Pancreas (tissue), 10 donors: ENCODE data around the gene COPG2. TPM values are rescaled to one million over a fixed set of nuclear protein-coding genes. Genes with fewer than 3 reads are reported as not detected.

Experiments
- ATAC-seq, 4 donors: fragments of 200-7000 bp; cut with Tn5 transposase; one replicate each; pipeline versions ENCODE4 v1.8.0 to v1.9.1; 2020; ENCODE audit warnings: mild to moderate bottlenecking in 4 of 4, moderate library complexity in 4 of 4
- DNase-seq, 6 donors: peaks; one replicate each; pipeline ENCODE4 v3.0.0-alpha.2; 2020
- FAIRE-seq: peaks from 2 replicates; lab custom pipeline; 2012; peaks lifted over from hg19 to GRCh38; lab: Jason Lieb, UNC
- H3K27ac ChIP-seq, 4 donors: fragments of 200-600 bp; sonication (generic); 1 replicate in 3 of 4; 2 replicates in 1 of 4; pipeline versions ENCODE4 v1.5.0 to v1.8.0; 2020
- H3K27me3 ChIP-seq, 4 donors: fragments of 200-600 bp; one replicate each; pipeline ENCODE4 v1.8.0; 2021
- H3K36me3 ChIP-seq, 3 donors: fragments of 200-600 bp; sonication (generic) in 1 of 3; one replicate each; pipeline versions ENCODE4 v1.5.0 to v1.8.0; 2020 to 2021
- H3K4me1 ChIP-seq, 3 donors: fragments of 200-600 bp; one replicate each; pipeline ENCODE4 v1.8.0; 2021
- H3K4me3 ChIP-seq, 4 donors: fragments of 200-600 bp; sonication (generic) in 2 of 4; one replicate each; pipeline versions ENCODE4 v1.5.0 to v1.8.0; 2020 to 2021
- H3K9me3 ChIP-seq, 4 donors: fragments of 200-600 bp; one replicate each; pipeline ENCODE4 v1.8.0; 2021
- CTCF ChIP-seq, 4 donors: fragments of 200-600 bp; sonication (generic) in 3 of 4; IDR thresholded peaks; one replicate each; pipeline versions ENCODE4 v1.5.0 to v1.8.0; 2021; ENCODE audit warnings: antibody characterized with exemption in 4 of 4
- WGBS, 2 donors: extraction: QIAGEN DNeasy Blood & Tissue Kit; methylation state at CpG; one replicate each; pipeline ENCODE4 v1.1.7; 2013; 5-methylcytosine and 5-hydroxymethylcytosine counted together
- intact Hi-C, 3 donors: fragments of 100-400 bp; cut with DNase I; formaldehyde crosslinking; loops; one replicate each; pipeline versions ENCODE4 v1.11.1 to v1.14.2; 2022
- polyA plus RNA-seq, 2 donors: library from polyadenylated mRNA; stranded (reverse); fragments of 200-250 nt; gene quantifications; one replicate each; pipeline ENCODE4 v1.2.3, GENCODE V29; 2013
- total RNA-seq, 6 donors: library from RNA; stranded (reverse); fragmentation: NEBNext Ultra II Directional in 4 of 6; extraction: Animal tissue kit (Norgen Biotek cat#: 25700) in 4 of 6; gene quantifications; one replicate each; pipeline versions ENCODE4 v1.2.1 to v1.2.4, GENCODE V29; 2021 to 2023
- donor health status: healthy with polysubstance abuse.
- donor health status: DM: no; HTN: no; CAD: no; lungs with moderate emphysema.
- donor health status: DM: no; HTN: no; CAD: no.
- donor health status: control.
- donor health status: control.
- donor health status: Bipolar disorder and iron deficiency.
- donor health status: DM: yes; HTN: yes; CAD: no.
- donor health status: DM: no; HTN: no; CAD: no.
- donor health status: DM: no; HTN: no; CAD: no.
- donor health status: DM: yes; HTN: yes; CAD: no.

Gene COPG2
- total and polyA plus RNA-seq, 8 donors: 3.8 to 13.5 (median 8.4) TPM

GRCh38 chr7:130489140-130489983, 179.2 kb downstream of the COPG2 start:
- intact Hi-C loops: no loop called here

GRCh38 chr7:130488392-130489139, 180.0 kb downstream of the COPG2 start:
- peak overlapping the region in 1 of 4 donors; percentile 22 for H3K27ac ChIP-seq

More at GRCh38 chr7:130489140-130489983, 179.2 kb downstream of the COPG2 start:
- no peaks in the 10 kb centered on the region for H3K9me3 ChIP-seq
- ATAC-seq: no peak
- no peak overlapping the region for H3K4me3 ChIP-seq
- no peak for DNase-seq
- TF ChIP-seq CTCF (IDR thresholded peaks at IDR 0.05): no peak
- peaks cover 4 to 40% (median 9%) of the 10 kb centered on the region in 3 donors for H3K4me1 ChIP-seq
- H3K27me3 ChIP-seq: no peaks in the 10 kb centered on the region
- FAIRE-seq: no peak
- no peaks in the 10 kb centered on the region for H3K36me3 ChIP-seq
- H3K27ac ChIP-seq: peak overlapping the region in 1 of 4 donors; percentile 3
- WGBS, 2 donors: 53 to 57% methylated on average over 10 of the region's 10 CpGs

GRCh38 chr7:130486954-130487436, 181.6 kb downstream of the COPG2 start:
- ATAC-seq (peak in 3 of 4 donors; percentile 36 to 56 (median 38)), FAIRE-seq (no peak), DNase-seq (no peak)
- intact Hi-C loops: no loop called here
- peak overlapping the region in 3 of 4 donors; percentile 62 to 87 (median 80) for H3K27ac ChIP-seq
- no peak for TF ChIP-seq CTCF (IDR thresholded peaks at IDR 0.05)
- 7 to 10% methylated on average over 6 of the region's 6 CpGs for WGBS, 2 donors
- peaks cover 0 to 36% (median 0%) of the 10 kb centered on the region in 3 donors for H3K4me1 ChIP-seq
- H3K9me3 ChIP-seq: no peaks in the 10 kb centered on the region
- H3K36me3 ChIP-seq: no peaks in the 10 kb centered on the region
- peak overlapping the region; percentile 51 to 58 (median 54) for H3K4me3 ChIP-seq
- H3K27me3 ChIP-seq: no peaks in the 10 kb centered on the region

More at GRCh38 chr7:130488392-130489139, 180.0 kb downstream of the COPG2 start:
- H3K9me3 ChIP-seq: no peaks in the 10 kb centered on the region
- no peak for TF ChIP-seq CTCF (IDR thresholded peaks at IDR 0.05)
- ATAC-seq: no peak
- no peak overlapping the region for H3K4me3 ChIP-seq
- no peak for DNase-seq
- H3K4me1 ChIP-seq: peaks cover 0 to 39% (median 1%) of the 10 kb centered on the region in 3 donors
- no peak for FAIRE-seq
- 55 to 63% methylated on average over 7 of the region's 7 CpGs for WGBS, 2 donors
- intact Hi-C loops: no loop called here
- no peaks in the 10 kb centered on the region for H3K36me3 ChIP-seq
- H3K27me3 ChIP-seq: no peaks in the 10 kb centered on the region

- WGBS, 2 donors: 4 to 6% methylated on average over 67 of the region's 67 CpGs
- Histone ChIP-seq H3K9me3 (no peaks in the 10 kb centered on the region), H3K4me1 (peaks cover 0 to 36% (median 0%) of the 10 kb centered on the region in 3 donors), H3K27ac (peak overlapping the region; percentile 58 to 87 (median 71)), H3K36me3 (no peaks in the 10 kb centered on the region), H3K27me3 (no peaks in the 10 kb centered on the region), H3K4me3 (peak overlapping the region; percentile 51 to 58 (median 54))
- intact Hi-C loops: no loop called here
- FAIRE-seq (no peak), DNase-seq (peak; percentile 91 to 99 (median 95)), ATAC-seq (peak; percentile 92 to 95 (median 93))
- peak; percentile 70 to 86 (median 80) for TF ChIP-seq CTCF (IDR thresholded peaks at IDR 0.05)
Measured at GRCh38 chr7:130486114-130486953, 182.2 kb downstream of the COPG2 start.
